Activated CD4-positive, alpha-beta memory T cell treated with anti-CD3 and anti-CD28 coated beads for 36 hours (primary cell): ENCODE data around the gene TRAF4. TPM values are rescaled to one million over a fixed set of nuclear protein-coding genes. Genes with fewer than 3 reads are reported as not detected.
"Not testable (repeated sequence)": the region's sequence is repeated elsewhere in the genome, so short reads cannot be mapped to it uniquely, and the experiment has no call there.

Source experiments
- CTCF ChIA-PET: fragments of 350-600 bp; sonication (Branson Sonifier 250); formaldehyde crosslinking; loops from one replicate; lab custom pipeline; 2021; ENCODE audit warnings: antibody characterized with exemption, inconsistent platforms; lab: Charles Lee
- POLR2A ChIA-PET: fragments of 350-600 bp; sonication (Branson Sonifier 250); formaldehyde crosslinking; loops from one replicate; lab custom pipeline; 2021; ENCODE audit warnings: antibody characterized with exemption; lab: Charles Lee
- DNase-seq: peaks from one replicate; pipeline ENCODE4 v3.0.0-alpha.2; 2020
- H3K27ac Mint-ChIP-seq: one replicate; pipeline ENCODE4 v1.8.0; 2021; ENCODE audit warnings: mixed read lengths
- H3K27me3 Mint-ChIP-seq: one replicate; pipeline ENCODE4 v1.8.0; 2021; ENCODE audit warnings: mixed read lengths
- H3K36me3 Mint-ChIP-seq: one replicate; pipeline ENCODE4 v1.8.0; 2021; ENCODE audit warnings: mixed read lengths
- H3K4me1 Mint-ChIP-seq: one replicate; pipeline ENCODE4 v1.8.0; 2021; ENCODE audit warnings: low read depth, mixed read lengths
- H3K4me3 Mint-ChIP-seq: one replicate; pipeline ENCODE4 v1.8.0; 2021; ENCODE audit warnings: mild to moderate bottlenecking, mixed read lengths
- H3K9me3 Mint-ChIP-seq: one replicate; pipeline ENCODE4 v1.8.0; 2021; ENCODE audit warnings: mixed read lengths
- intact Hi-C: fragments of 100-400 bp; cut with micrococcal nuclease; formaldehyde crosslinking; loops from one replicate; pipeline ENCODE4 v1.15.1; 2023
- total RNA-seq, 2 experiments: library from RNA; stranded (reverse); gene quantifications; one replicate each; pipeline ENCODE4 v1.2.3, GENCODE V29; 2021

TRAF4 gene
- total RNA-seq, 2 experiments from 2014 or later = 83.0 to 83.9 TPM

DNA sequence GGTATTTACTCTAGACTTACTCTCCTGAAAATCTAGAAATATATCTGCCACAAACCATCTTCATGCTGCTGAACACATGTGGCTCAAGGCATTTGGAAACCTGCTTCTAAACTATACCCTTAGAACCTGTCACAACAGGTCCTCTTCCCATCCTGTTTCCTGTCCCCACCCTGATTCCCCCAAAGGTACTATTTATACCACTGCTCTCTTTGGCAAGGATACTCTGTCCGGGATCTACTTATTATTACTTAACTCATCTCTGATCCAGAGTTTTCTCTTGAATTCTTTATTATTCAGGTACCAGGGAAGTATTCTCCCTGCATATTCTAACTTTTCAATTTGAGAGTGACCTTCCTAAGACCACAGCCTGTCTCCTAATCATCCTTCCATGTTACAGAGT lies 33.4 kb downstream of the TRAF4 start:
- Mint-ChIP-seq H3K36me3 (peaks cover 17% of the 10 kb centered on the region), H3K9me3 (no peaks in the 10 kb centered on the region), H3K27me3 (no peaks in the 10 kb centered on the region), H3K27ac (no peak overlapping the region), H3K4me1 (peaks cover 37% of the 10 kb centered on the region), H3K4me3 (no peak overlapping the region)
- ChIA-PET CTCF (interaction anchor here (0.6 kb wide), 2 partner anchors 14 to 125 kb away, joined by 3 to 5 read pairs; no protein-coding TSS in a partner anchor), POLR2A (no interaction called here)
- DNase-seq = no peak
- intact Hi-C loops = no loop called here

GRCh38 chr17:28779601-28780000 lies 35.8 kb downstream of the TRAF4 start:
- H3K9me3 Mint-ChIP-seq, H3K4me3 Mint-ChIP-seq, POLR2A ChIA-PET, DNase-seq, H3K27me3 Mint-ChIP-seq, intact Hi-C loops, H3K27ac Mint-ChIP-seq: not testable (repeated sequence)
- Mint-ChIP-seq H3K36me3 (peaks cover 12% of the 10 kb centered on the region), H3K4me1 (peaks cover 28% of the 10 kb centered on the region)
- CTCF ChIA-PET = interaction anchor here (2.0 kb wide), 1 partner anchor 29 kb away, joined by 6 read pairs; no protein-coding TSS in a partner anchor

DNA sequence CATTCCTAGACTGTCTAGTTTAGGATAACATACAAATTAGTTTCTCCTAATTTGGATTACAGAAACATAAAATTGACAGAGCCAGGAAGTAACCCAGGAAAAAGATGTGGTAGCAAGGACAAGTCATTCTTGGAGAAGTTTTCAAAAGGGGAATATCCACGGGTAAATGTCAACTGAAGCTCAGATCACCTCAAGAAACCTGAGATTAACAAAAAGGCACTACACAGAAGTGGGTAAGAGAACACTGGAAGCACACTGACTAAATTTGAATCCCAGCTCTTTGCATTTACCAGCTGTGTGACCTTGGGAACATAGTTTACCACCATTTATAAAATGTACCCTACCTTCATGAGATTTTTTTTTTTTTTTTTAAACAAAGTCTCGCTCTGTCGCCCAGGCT lies 39.4 kb downstream of the TRAF4 start:
- H3K4me3 Mint-ChIP-seq = no peak overlapping the region
- H3K9me3 Mint-ChIP-seq = no peaks in the 10 kb centered on the region
- H3K27me3 Mint-ChIP-seq = no peaks in the 10 kb centered on the region
- H3K27ac Mint-ChIP-seq = no peak overlapping the region
- DNase-seq = no peak
- H3K36me3 Mint-ChIP-seq = peaks cover 12% of the 10 kb centered on the region
- CTCF ChIA-PET = no interaction called here
- POLR2A ChIA-PET = no interaction called here
- peaks cover 13% of the 10 kb centered on the region for H3K4me1 Mint-ChIP-seq
- intact Hi-C loops = no loop called here

DNA sequence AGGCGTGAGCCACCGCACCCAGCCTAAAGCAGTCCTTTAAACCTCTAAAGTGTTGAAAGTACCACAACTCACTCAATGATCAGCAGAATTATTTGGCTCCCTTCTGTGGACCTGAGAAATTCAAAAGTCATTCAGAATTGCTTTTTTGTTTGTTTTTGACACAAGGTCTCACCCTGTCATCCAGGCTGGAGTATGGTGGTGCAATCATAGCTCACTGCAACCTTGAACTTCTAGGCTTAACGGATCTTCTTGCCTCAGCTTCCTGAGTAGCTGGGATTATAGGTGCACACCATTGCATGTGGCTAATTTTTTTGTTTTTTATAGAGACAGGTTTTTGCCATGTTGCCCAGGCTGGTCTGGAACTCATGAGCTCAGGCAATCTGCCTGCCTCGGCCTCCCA lies 44.3 kb downstream of the TRAF4 start:
- H3K4me1 Mint-ChIP-seq = peaks cover 14% of the 10 kb centered on the region
- no peaks in the 10 kb centered on the region for H3K9me3 Mint-ChIP-seq
- CTCF ChIA-PET = interaction anchor here (0.6 to 1.4 kb wide), 2 partner anchors 24 to 38 kb away, joined by 3 to 6 read pairs; no protein-coding TSS in a partner anchor
- H3K36me3 Mint-ChIP-seq = no peaks in the 10 kb centered on the region
- POLR2A ChIA-PET = interaction anchor here (1.1 kb wide), 1 partner anchor 22 kb away, joined by 8 read pairs; no protein-coding TSS in a partner anchor
- H3K27me3 Mint-ChIP-seq = no peaks in the 10 kb centered on the region
- H3K4me3 Mint-ChIP-seq = no peak overlapping the region
- no peak overlapping the region for H3K27ac Mint-ChIP-seq
- intact Hi-C loops = no loop called here
- DNase-seq = no peak

GRCh38 chr17:28792877-28793661 lies 49.3 kb downstream of the TRAF4 start:
- Mint-ChIP-seq H3K4me1 (peaks cover 17% of the 10 kb centered on the region), H3K27me3 (no peaks in the 10 kb centered on the region), H3K27ac (no peak overlapping the region), H3K4me3 (no peak overlapping the region), H3K36me3 (no peaks in the 10 kb centered on the region), H3K9me3 (no peaks in the 10 kb centered on the region)
- CTCF ChIA-PET = interaction anchor here (1.4 kb wide), 1 partner anchor 28 kb away, joined by 3 read pairs; no protein-coding TSS in a partner anchor
- no peak for DNase-seq
- intact Hi-C loops = no loop called here
- POLR2A ChIA-PET = no interaction called here

DNA sequence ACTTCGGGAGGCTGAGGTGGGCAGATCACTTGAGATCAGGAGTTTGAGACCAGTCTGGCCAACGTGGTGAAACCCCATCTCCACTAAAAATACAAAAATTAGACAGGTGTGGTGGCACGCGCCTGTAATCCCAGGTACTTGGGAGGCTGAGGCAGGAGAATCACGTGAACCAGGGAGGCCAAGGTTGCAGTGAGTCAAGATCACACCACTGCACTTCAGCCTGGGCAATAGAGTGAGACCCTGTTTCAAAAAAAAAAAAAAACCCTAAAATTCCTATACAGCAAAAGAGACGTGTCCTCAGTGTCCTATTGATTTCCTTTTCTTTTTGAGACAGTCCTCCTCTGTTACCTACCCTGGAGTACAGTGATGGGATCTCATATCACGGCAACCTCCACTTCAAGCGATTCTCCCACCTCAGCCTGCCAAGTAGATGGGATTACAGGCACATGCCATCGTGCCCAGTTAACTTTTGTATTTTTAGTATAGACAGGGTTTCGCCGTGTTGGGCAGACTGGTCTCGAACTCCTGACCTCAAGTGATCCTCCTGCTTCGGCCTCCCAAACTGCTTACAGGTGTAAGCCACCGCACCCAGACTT lies 51.1 kb downstream of the TRAF4 start:
- intact Hi-C loops, H3K27ac Mint-ChIP-seq, DNase-seq, H3K36me3 Mint-ChIP-seq, H3K4me3 Mint-ChIP-seq, POLR2A ChIA-PET, CTCF ChIA-PET, H3K9me3 Mint-ChIP-seq, H3K27me3 Mint-ChIP-seq: not testable (repeated sequence)
- H3K4me1 Mint-ChIP-seq = peaks cover 13% of the 10 kb centered on the region

- no peak for DNase-seq
- Mint-ChIP-seq H3K9me3 (no peaks in the 10 kb centered on the region), H3K4me3 (no peak overlapping the region), H3K36me3 (no peaks in the 10 kb centered on the region), H3K27me3 (no peaks in the 10 kb centered on the region), H3K4me1 (peaks cover 7% of the 10 kb centered on the region), H3K27ac (no peak overlapping the region)
- POLR2A ChIA-PET = no interaction called here
- intact Hi-C loops = no loop called here
- CTCF ChIA-PET = no interaction called here
These were observed 52.3 kb downstream of the TRAF4 start for GRCh38 chr17:28796062-28796461.

Other genes starting within 250 kb of the TRAF4 start
- not detected for gene FOXN1, start 237.7 kb upstream of the TRAF4 start, total RNA-seq
- 10 to 100 TPM; 38.0 to 42.0 TPM for gene UNC119, start 191.4 kb upstream of the TRAF4 start, total RNA-seq
- 10 to 100 TPM; 36.6 to 38.6 TPM for gene PIGS, start 172.5 kb upstream of the TRAF4 start, total RNA-seq
- gene ALDOC, start 167.1 kb upstream of the TRAF4 start, total RNA-seq = 10 to 100 TPM; 75.2 to 77.3 TPM
- 100 to 1,000 TPM; 153 to 159 TPM for gene SPAG5, start 145.0 kb upstream of the TRAF4 start, total RNA-seq
- 10 to 100 TPM; 14.2 to 17.5 TPM for gene RSKR, start 129.8 kb upstream of the TRAF4 start, total RNA-seq
- 100 to 1,000 TPM; 127 to 133 TPM for gene BLTP2, start 98.9 kb upstream of the TRAF4 start, total RNA-seq
- gene SDF2, start 82.1 kb upstream of the TRAF4 start, total RNA-seq = 10 to 100 TPM; 38.4 to 43.5 TPM
- gene SUPT6H, start 81.8 kb upstream of the TRAF4 start, total RNA-seq = 10 to 100 TPM; 59.4 to 65.9 TPM
- 1 to 10 TPM; 4.5 TPM for gene PROCA1, start 32.1 kb upstream of the TRAF4 start, total RNA-seq
- gene RAB34, start 26.1 kb upstream of the TRAF4 start, total RNA-seq = 1 to 10 TPM; 4.9 to 6.6 TPM
- gene RPL23A, start 24.0 kb upstream of the TRAF4 start, total RNA-seq = 1,000 to 10,000 TPM; 2,357 to 2,419 TPM
- gene TLCD1, start 17.8 kb upstream of the TRAF4 start, total RNA-seq = 1 to 10 TPM; 9.1 to 9.5 TPM
- 1 to 10 TPM; 3.4 to 4.0 TPM for gene NEK8, start 15.2 kb upstream of the TRAF4 start, total RNA-seq
- gene FAM222B, start 98.8 kb downstream of the TRAF4 start, total RNA-seq = 10 to 100 TPM; 18.6 to 21.5 TPM
- 10 to 100 TPM; 43.0 to 48.5 TPM for gene ERAL1, start 111.0 kb downstream of the TRAF4 start, total RNA-seq
- gene FLOT2, start 153.7 kb downstream of the TRAF4 start, total RNA-seq = 100 to 1,000 TPM; 110 to 118 TPM
- gene DHRS13, start 159.1 kb downstream of the TRAF4 start, total RNA-seq = 10 to 100 TPM; 18.0 to 20.6 TPM
- gene PHF12, start 207.5 kb downstream of the TRAF4 start, total RNA-seq = 10 to 100 TPM; 44.0 to 44.8 TPM